Activated CD4-positive, alpha-beta T cell treated with anti-CD3 and anti-CD28 coated beads for 36 hours (primary cell): Measurements from ENCODE around the gene EBF4. TPM values are rescaled to one million over a fixed set of nuclear protein-coding genes. Genes with fewer than 3 reads are reported as not detected.
A peak's percentile ranks its signal among the peaks of the same experiment; 100 is the strongest.

Experiments used
- ATAC-seq: fragments of 200-7000 bp; cut with Tn5 transposase; one replicate; pipeline ENCODE4 v1.10.0; 2021; ENCODE audit warnings: mild to moderate bottlenecking, moderate library complexity
- CTCF ChIA-PET: fragments of 350-600 bp; sonication (Branson Sonifier 250); formaldehyde crosslinking; loops from one replicate; lab custom pipeline; 2021; ENCODE audit warnings: antibody characterized with exemption; lab: Charles Lee
- POLR2A ChIA-PET: fragments of 350-600 bp; sonication (Branson Sonifier 250); formaldehyde crosslinking; loops from one replicate; lab custom pipeline; 2021; ENCODE audit warnings: antibody characterized with exemption, inconsistent platforms; lab: Charles Lee
- DNase-seq: peaks from one replicate; pipeline ENCODE4 v3.0.0-alpha.2; 2020
- H3K27ac Mint-ChIP-seq: one replicate; pipeline ENCODE4 v1.8.0; 2021; ENCODE audit warnings: mixed read lengths
- H3K27me3 Mint-ChIP-seq: one replicate; pipeline ENCODE4 v1.8.0; 2021; ENCODE audit warnings: mixed read lengths
- H3K36me3 Mint-ChIP-seq: one replicate; pipeline ENCODE4 v1.8.0; 2021; ENCODE audit warnings: low read depth, mixed read lengths
- H3K4me1 Mint-ChIP-seq: one replicate; pipeline ENCODE4 v1.8.0; 2021; ENCODE audit warnings: mixed read lengths
- H3K4me3 Mint-ChIP-seq: one replicate; pipeline ENCODE4 v1.8.0; 2021; ENCODE audit warnings: mild to moderate bottlenecking, moderate library complexity, mixed read lengths
- H3K9me3 Mint-ChIP-seq: one replicate; pipeline ENCODE4 v1.8.0; 2021; ENCODE audit warnings: low read depth, mixed read lengths
- intact Hi-C, 2 experiments: fragments of 100-400 bp; cut with DNase I in 1 of 2; cut with micrococcal nuclease in 1 of 2; formaldehyde crosslinking; loops; one replicate each; pipeline versions ENCODE4 v1.14.2 to v1.15.1; 2022 to 2024; cut with DNase I, micrococcal nuclease
- total RNA-seq, 2 experiments: library from RNA; stranded (reverse); gene quantifications; one replicate each; pipeline ENCODE4 v1.2.3, GENCODE V29; 2021

EBF4 gene
- total RNA-seq, 2 experiments from 2014 or later: 3.7 to 4.3 TPM

- intact Hi-C loops: loop anchor here (1.0 to 2.0 kb wide), 5 partner anchors 30 to 78 kb away; partner anchors contain the start of gene IDH3B (in 1 of the 2)
- no peaks in the 10 kb centered on the region for H3K9me3 Mint-ChIP-seq
- H3K27me3 Mint-ChIP-seq: no peaks in the 10 kb centered on the region
- no peak overlapping the region for H3K4me3 Mint-ChIP-seq
- ATAC-seq (peak; percentile 73), DNase-seq (peak; percentile 83)
- CTCF ChIA-PET: interaction anchor here (0.7 to 5.4 kb wide), 14 partner anchors 8 to 292 kb away, joined by 3 to 71 read pairs (median 4); no protein-coding TSS in a partner anchor
- POLR2A ChIA-PET: interaction anchor here (0.7 kb wide), 1 partner anchor 132 kb away, joined by 3 read pairs; no protein-coding TSS in a partner anchor
- H3K36me3 Mint-ChIP-seq: no peaks in the 10 kb centered on the region
- peak overlapping the region; percentile 63 for H3K27ac Mint-ChIP-seq
- H3K4me1 Mint-ChIP-seq: peaks cover 45% of the 10 kb centered on the region
These were observed 50.5 kb downstream of the EBF4 start for GRCh38 chr20:2742934-2743559.

- ChIA-PET POLR2A (no interaction called here), CTCF (interaction anchor here (1.2 to 5.4 kb wide), 4 partner anchors 8 to 57 kb away, joined by 3 to 71 read pairs (median 8); no protein-coding TSS in a partner anchor)
- no peak for DNase-seq
- H3K36me3 Mint-ChIP-seq: no peaks in the 10 kb centered on the region
- H3K9me3 Mint-ChIP-seq: no peaks in the 10 kb centered on the region
- peaks cover 6% of the 10 kb centered on the region for H3K27me3 Mint-ChIP-seq
- no peak overlapping the region for H3K4me3 Mint-ChIP-seq
- no peak overlapping the region for H3K27ac Mint-ChIP-seq
- no peak for ATAC-seq
- intact Hi-C loops: no loop called here
- peaks cover 37% of the 10 kb centered on the region for H3K4me1 Mint-ChIP-seq
These were observed 52.7 kb downstream of the EBF4 start for GRCh38 chr20:2745060-2745910.

- intact Hi-C loops: no loop called here
- Mint-ChIP-seq H3K36me3 (no peaks in the 10 kb centered on the region), H3K4me1 (peaks cover 38% of the 10 kb centered on the region), H3K27me3 (peaks cover 14% of the 10 kb centered on the region), H3K27ac (no peak overlapping the region), H3K9me3 (no peaks in the 10 kb centered on the region), H3K4me3 (no peak overlapping the region)
- ChIA-PET CTCF (interaction anchor here (0.6 to 2.0 kb wide), 4 partner anchors 12 to 542 kb away, joined by 3 to 4 read pairs (median 4); no protein-coding TSS in a partner anchor), POLR2A (no interaction called here)
- DNase-seq (no peak), ATAC-seq (no peak)
These were observed 53.5 kb downstream of the EBF4 start for GRCh38 chr20:2745936-2746635.

GRCh38 chr20:2746636-2747265, 54.2 kb downstream of the EBF4 start:
- intact Hi-C loops: no loop called here
- Mint-ChIP-seq H3K4me1 (peaks cover 34% of the 10 kb centered on the region), H3K9me3 (no peaks in the 10 kb centered on the region), H3K27ac (no peak overlapping the region), H3K27me3 (peaks cover 14% of the 10 kb centered on the region), H3K36me3 (no peaks in the 10 kb centered on the region), H3K4me3 (no peak overlapping the region)
- ChIA-PET POLR2A (no interaction called here), CTCF (interaction anchor here (0.9 to 1.2 kb wide), 2 partner anchors 17 to 59 kb away, joined by 3 to 4 read pairs; no protein-coding TSS in a partner anchor)
- no peak for ATAC-seq
- DNase-seq: no peak

GRCh38 chr20:2747676-2748235, 55.2 kb downstream of the EBF4 start:
- Mint-ChIP-seq H3K9me3 (no peaks in the 10 kb centered on the region), H3K27ac (no peak overlapping the region), H3K4me1 (peaks cover 26% of the 10 kb centered on the region), H3K36me3 (no peaks in the 10 kb centered on the region), H3K27me3 (peaks cover 14% of the 10 kb centered on the region), H3K4me3 (no peak overlapping the region)
- CTCF ChIA-PET: no interaction called here
- intact Hi-C loops: no loop called here
- ATAC-seq (no peak), DNase-seq (no peak)
- POLR2A ChIA-PET: no interaction called here

GRCh38 chr20:2748551-2749342, 56.2 kb downstream of the EBF4 start:
- H3K27me3 Mint-ChIP-seq: peaks cover 20% of the 10 kb centered on the region
- intact Hi-C loops: no loop called here
- no peaks in the 10 kb centered on the region for H3K9me3 Mint-ChIP-seq
- peaks cover 29% of the 10 kb centered on the region for H3K4me1 Mint-ChIP-seq
- no peak for ATAC-seq
- ChIA-PET POLR2A (no interaction called here), CTCF (interaction anchor here (1.2 kb wide), 1 partner anchor 31 kb away, joined by 5 read pairs; no protein-coding TSS in a partner anchor)
- no peak overlapping the region for H3K4me3 Mint-ChIP-seq
- no peak overlapping the region for H3K27ac Mint-ChIP-seq
- no peaks in the 10 kb centered on the region for H3K36me3 Mint-ChIP-seq
- DNase-seq: no peak

- no peak for ATAC-seq
- Mint-ChIP-seq H3K27ac (no peak overlapping the region), H3K36me3 (no peaks in the 10 kb centered on the region), H3K9me3 (no peaks in the 10 kb centered on the region), H3K27me3 (peaks cover 21% of the 10 kb centered on the region), H3K4me1 (peaks cover 30% of the 10 kb centered on the region), H3K4me3 (no peak overlapping the region)
- DNase-seq: no peak
- intact Hi-C loops: no loop called here
- ChIA-PET POLR2A (no interaction called here), CTCF (interaction anchor here (1.2 kb wide), 1 partner anchor 32 kb away, joined by 5 read pairs; no protein-coding TSS in a partner anchor)
These were observed 56.9 kb downstream of the EBF4 start for GRCh38 chr20:2749343-2749950.

- H3K4me3 Mint-ChIP-seq: no peak overlapping the region
- DNase-seq: no peak
These were observed 57.4 kb downstream of the EBF4 start for GRCh38 chr20:2749951-2750490.

GRCh38 chr20:2750491-2751251, 58.1 kb downstream of the EBF4 start:
- peaks cover 30% of the 10 kb centered on the region for H3K4me1 Mint-ChIP-seq
- H3K9me3 Mint-ChIP-seq: no peaks in the 10 kb centered on the region
- no peaks in the 10 kb centered on the region for H3K36me3 Mint-ChIP-seq
- peaks cover 23% of the 10 kb centered on the region for H3K27me3 Mint-ChIP-seq
- DNase-seq (peak; percentile 40), ATAC-seq (no peak)
- CTCF ChIA-PET: interaction anchor here (0.6 to 1.4 kb wide), 2 partner anchors 52 to 291 kb away, joined by 3 to 5 read pairs; no protein-coding TSS in a partner anchor
- intact Hi-C loops: loop anchor here (1.0 to 5.0 kb wide), 4 partner anchors 49 to 252 kb away; partner anchors contain the start of gene PTPRA (in 1 of the 2)
- H3K27ac Mint-ChIP-seq: no peak overlapping the region
- H3K4me3 Mint-ChIP-seq: peak overlapping the region; percentile 2
- POLR2A ChIA-PET: no interaction called here

More at GRCh38 chr20:2749951-2750490, 57.4 kb downstream of the EBF4 start:
- peaks cover 23% of the 10 kb centered on the region for H3K27me3 Mint-ChIP-seq
- H3K4me1 Mint-ChIP-seq: peaks cover 30% of the 10 kb centered on the region
- POLR2A ChIA-PET: no interaction called here
- intact Hi-C loops: loop anchor here (1.0 to 5.0 kb wide), 4 partner anchors 49 to 252 kb away; partner anchors contain the start of gene PTPRA (in 1 of the 2)
- no peak for ATAC-seq
- CTCF ChIA-PET: interaction anchor here (1.2 kb wide), 1 partner anchor 32 kb away, joined by 5 read pairs; no protein-coding TSS in a partner anchor
- no peaks in the 10 kb centered on the region for H3K36me3 Mint-ChIP-seq
- no peak overlapping the region for H3K27ac Mint-ChIP-seq
- no peaks in the 10 kb centered on the region for H3K9me3 Mint-ChIP-seq
